ENCODE data around the gene CSTF1. TPM values are rescaled to one million over a fixed set of nuclear protein-coding genes. Genes with fewer than 3 reads are reported as not detected.

The CSTF1 gene
- total and polyA plus RNA-seq, 2 of the 8 experiments (the other 6 are each of a cell fraction or from before 2014, with no cell fraction given) = 59.4 to 83.5 TPM

DNA sequence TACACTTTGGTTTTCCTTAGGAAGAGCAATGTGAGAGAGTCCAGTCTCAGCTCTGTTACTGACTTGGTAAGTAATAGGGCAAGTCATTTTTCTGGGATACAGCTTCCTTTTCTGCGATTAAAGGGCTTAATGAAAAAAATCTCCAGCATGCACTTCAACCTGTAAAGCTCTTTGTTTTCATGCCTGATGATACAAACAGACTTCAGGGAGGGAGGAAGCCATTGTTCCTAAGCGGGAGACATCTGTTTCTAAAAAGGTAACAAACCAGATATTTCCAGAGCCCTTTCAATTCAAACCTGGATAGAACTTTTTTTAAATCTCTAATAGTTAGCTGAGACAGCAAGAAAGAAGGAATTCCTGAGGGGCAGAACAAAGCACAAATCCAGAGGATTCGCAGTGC is 14.5 kb downstream of the CSTF1 start:
- Histone ChIP-seq H2BK12ac (ENCODE audit: low read depth, low read length) (no peak overlapping the region), H4K8ac (ENCODE audit: extremely low read depth, insufficient read depth, low read length) (no peak overlapping the region), H2BK15ac (ENCODE audit: low read length) (no peak overlapping the region), H3K4me3 (ENCODE audit: extremely low read depth in 1 of 4, insufficient read depth in 2 of 4, low read depth in 3 of 4, low read length in 4 of 4) (no peak overlapping the region), H3K36me3 (ENCODE audit: control insufficient read depth in 2 of 4, insufficient read depth in 4 of 4, low read length in 3 of 4) (peaks cover 9 to 51% (median 39%) of the 10 kb centered on the region in 4 experiments; a peak in 7 of 8 replicates), H3K27me3 (replicated peaks in 1 of 4; ENCODE audit: control insufficient read depth in 3 of 4, extremely low read depth in 1 of 4, insufficient read depth in 3 of 4, low read length in 3 of 4) (no peaks in the 10 kb centered on the region), H3K14ac (ENCODE audit: insufficient read length) (no peak overlapping the region), H4K5ac (ENCODE audit: insufficient read length, low read depth, low read length) (no peak overlapping the region), H3K79me1 (ENCODE audit: low read depth, low read length) (no peaks in the 10 kb centered on the region; the same call in 1 of the 2 replicates), H3K18ac (ENCODE audit: extremely low read depth, low read length) (no peak overlapping the region), H3K23ac (ENCODE audit: insufficient read length) (no peak overlapping the region), H4K20me1 (replicated peaks in 1 of 2; ENCODE audit: control insufficient read depth in 1 of 2, insufficient read depth in 2 of 2, low read length in 2 of 2) (peaks cover 2 to 3% of the 10 kb centered on the region in 2 experiments), H2AK5ac (ENCODE audit: low read depth, low read length) (no peak overlapping the region), H3K9ac (replicated peaks in 1 of 4; ENCODE audit: extremely low read depth in 1 of 4, low read depth in 3 of 4, low read length in 3 of 4) (no peak overlapping the region), H2BK20ac (ENCODE audit: low read length) (no peak overlapping the region), H3K4me2 (ENCODE audit: insufficient read depth in 1 of 2, low read depth in 2 of 2, low read length in 2 of 2) (no peak overlapping the region), H4K91ac (replicated peaks; ENCODE audit: insufficient read length, low read length) (no peak overlapping the region), H3K27ac (ENCODE audit: low read depth, low read length) (no peak overlapping the region), H3K4ac (replicated peaks; ENCODE audit: insufficient read length, low read depth, low read length) (no peak overlapping the region), H3K79me2 (ENCODE audit: control insufficient read depth in 1 of 2, insufficient read depth in 2 of 2, low read length in 2 of 2) (peaks cover 0 to 6% of the 10 kb centered on the region in 2 experiments; a peak in 2 of 4 replicates), H3K9me3 (ENCODE audit: insufficient read depth in 2 of 2, low read depth in 1 of 2, low read length in 1 of 2) (no peaks in the 10 kb centered on the region), H2AFZ (ENCODE audit: low read length) (no peak overlapping the region), H3K4me1 (replicated peaks in 1 of 4; ENCODE audit: control insufficient read depth in 3 of 4, insufficient read depth in 4 of 4, low read length in 3 of 4) (no peaks in the 10 kb centered on the region), H2BK5ac (ENCODE audit: low read depth, low read length) (no peak overlapping the region), H2BK120ac (replicated peaks; ENCODE audit: low read depth, low read length) (no peak overlapping the region), H3K56ac (replicated peaks; ENCODE audit: insufficient read length, low read depth, low read length) (no peak overlapping the region), H3K23me2 (ENCODE audit: low read depth, low read length) (no peaks in the 10 kb centered on the region)
- TF ChIP-seq POLR2A (IDR thresholded peaks at IDR 0.05; ENCODE audit: control extremely low read depth in 1 of 2, low read depth in 2 of 2, low read length in 2 of 2) (no peak), KDM4A (IDR thresholded peaks at IDR 0.05; ENCODE audit: low read depth, low read length, severe bottlenecking) (no peak), NANOG (IDR thresholded peaks at IDR 0.05; ENCODE audit: insufficient read depth, low read depth, low read length, poor library complexity, severe bottlenecking) (no peak), CHD1 (IDR thresholded peaks at IDR 0.05; ENCODE audit: low read depth, low read length) (no peak), CREB1 (IDR thresholded peaks at IDR 0.05) (no peak), MAFK (IDR thresholded peaks at IDR 0.05; ENCODE audit: low read depth, low read length) (no peak), TAF7 (optimal IDR thresholded peaks at IDR 0.05; ENCODE audit: borderline replicate concordance, low read depth, low read length) (no peak), SP4 (IDR thresholded peaks at IDR 0.05; ENCODE audit: low read length) (no peak), FOSL1 (IDR thresholded peaks at IDR 0.05; ENCODE audit: insufficient read depth, low read depth, low read length) (no peak), BACH1 (IDR thresholded peaks at IDR 0.05; ENCODE audit: low read length) (no peak), KDM5A (IDR thresholded peaks at IDR 0.05; ENCODE audit: low read length) (no peak), HDAC6 (IDR thresholded peaks at IDR 0.05; ENCODE audit: low read depth, low read length) (no peak), EP300 (IDR thresholded peaks at IDR 0.05; ENCODE audit: borderline replicate concordance in 1 of 2, low read depth in 2 of 2, low read length in 2 of 2) (no peak)
- ChIA-PET POLR2A (ENCODE audit: partially characterized antibody) (interaction anchor here (1.0 to 2.0 kb wide), 3 partner anchors 11 to 19 kb away, joined by 3 to 6 read pairs (median 3); no protein-coding TSS in a partner anchor), CTCF (ENCODE audit: partially characterized antibody) (interaction anchor here (1.0 to 2.3 kb wide), 3 partner anchors 9 to 12 kb away, joined by 4 to 5 read pairs (median 4); no protein-coding TSS in a partner anchor)
- FAIRE-seq (no peak), DNase-seq (ENCODE audit: low read depth in 1 of 2, low spot score in 2 of 2) (no peak)
- WGBS, 2 experiments (ENCODE audit: extremely low coverage in 1 of 2, insufficient coverage in 1 of 2, insufficient read length in 1 of 2, insufficient replicate concordance in 2 of 2, low coverage in 1 of 2, low lambda C conversion rate in 2 of 2, missing lambda C conversion rate in 1 of 2) = 93% methylated on average over 3 of the region's 3 CpGs; no CpG with 5 or more reads in 1 of the 2 experiments
